ENCODE results near the gene ANKRD16.

The ANKRD16 gene

DNA sequence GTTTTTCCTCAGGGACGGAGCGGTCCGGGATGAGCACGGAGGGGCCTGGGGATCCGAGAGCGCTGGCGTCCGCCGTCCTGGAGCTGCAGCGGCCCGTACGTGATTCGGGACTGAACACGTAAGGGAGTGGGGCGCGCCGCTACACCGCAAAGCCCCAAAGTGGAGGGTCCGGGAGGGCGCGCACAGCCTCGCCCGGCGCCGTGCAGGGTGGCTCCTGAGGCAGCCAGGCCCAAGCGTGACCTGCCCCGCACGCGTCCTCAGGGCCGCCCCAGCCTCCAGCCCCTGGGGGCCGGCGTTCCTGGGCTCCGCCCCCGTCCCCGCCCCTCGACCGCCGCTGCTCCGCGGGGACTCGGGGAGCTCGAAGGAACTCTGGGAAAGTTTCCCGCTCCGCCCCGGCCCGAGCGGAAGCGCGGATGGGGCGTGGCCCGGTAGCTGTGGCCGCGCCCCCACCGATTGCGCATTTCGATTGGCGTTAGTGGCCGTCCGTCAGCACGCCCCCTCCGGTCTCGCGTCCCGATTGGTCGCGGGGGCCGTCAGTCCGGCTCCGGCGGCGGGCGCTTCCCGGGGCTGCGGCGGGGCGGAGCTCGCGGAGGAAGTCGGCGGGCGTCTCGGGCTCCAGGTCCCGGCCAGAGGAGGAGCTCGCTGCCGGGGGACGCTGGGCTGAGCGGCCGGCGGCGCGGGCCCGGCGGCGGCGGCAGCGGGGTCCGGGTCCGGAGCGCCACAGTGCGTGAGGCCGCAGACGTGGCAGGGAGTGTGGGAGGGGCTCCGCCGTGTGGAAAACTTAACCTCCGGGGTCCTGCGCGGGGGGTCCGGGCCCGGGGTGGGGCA lies at the start of gene ANKRD16, which contains the start of gene FBH1:
Gene ANKRD16 (minus strand): TSS at position 270 of the 828 bp plus-strand sequence. CDS start 539 bp downstream, outside the sequence.
Gene FBH1 (plus strand): TSS at position 620 of the 828 bp plus-strand sequence. CDS start 103 bp downstream, at position 723.
- Histone ChIP-seq H3K9ac (ENCODE audit: low read length) (peak within 1 kb of the TSS; percentile 83), H3K4me2 (ENCODE audit: low read length) (peak within 1 kb of the TSS; percentile 98), H3K4me1 (ENCODE audit: low read length) (peaks cover 11% of the 10 kb centered on the region), H3K36me3 (replicated peaks; ENCODE audit: low read depth, low read length) (peaks cover 9% of the 10 kb centered on the region), H3K27ac (ENCODE audit: low read length) (peak within 1 kb of the TSS; percentile 26; the same call in 1 of the 2 replicates), H3K79me2 (ENCODE audit: low read length) (peaks cover 46% of the 10 kb centered on the region), H3K9me3 (ENCODE audit: insufficient read depth, low read length) (no peaks in the 10 kb centered on the region), H4K20me1 (ENCODE audit: insufficient read depth, low read length) (peaks cover 4% of the 10 kb centered on the region; the same call in 1 of the 2 replicates), H3K27me3 (ENCODE audit: low read depth, low read length) (no peaks in the 10 kb centered on the region), H3K4me3 (ENCODE audit: low read length) (peak within 1 kb of the TSS; percentile 98), H2AFZ (ENCODE audit: low read depth, low read length) (peak within 1 kb of the TSS; percentile 31; the same call in 1 of the 2 replicates)
- no peak for TF ChIP-seq EZH2phosphoT487 (IDR thresholded peaks at IDR 0.05; ENCODE audit: low read depth)
- TF ChIP-seq, protein P1, sequence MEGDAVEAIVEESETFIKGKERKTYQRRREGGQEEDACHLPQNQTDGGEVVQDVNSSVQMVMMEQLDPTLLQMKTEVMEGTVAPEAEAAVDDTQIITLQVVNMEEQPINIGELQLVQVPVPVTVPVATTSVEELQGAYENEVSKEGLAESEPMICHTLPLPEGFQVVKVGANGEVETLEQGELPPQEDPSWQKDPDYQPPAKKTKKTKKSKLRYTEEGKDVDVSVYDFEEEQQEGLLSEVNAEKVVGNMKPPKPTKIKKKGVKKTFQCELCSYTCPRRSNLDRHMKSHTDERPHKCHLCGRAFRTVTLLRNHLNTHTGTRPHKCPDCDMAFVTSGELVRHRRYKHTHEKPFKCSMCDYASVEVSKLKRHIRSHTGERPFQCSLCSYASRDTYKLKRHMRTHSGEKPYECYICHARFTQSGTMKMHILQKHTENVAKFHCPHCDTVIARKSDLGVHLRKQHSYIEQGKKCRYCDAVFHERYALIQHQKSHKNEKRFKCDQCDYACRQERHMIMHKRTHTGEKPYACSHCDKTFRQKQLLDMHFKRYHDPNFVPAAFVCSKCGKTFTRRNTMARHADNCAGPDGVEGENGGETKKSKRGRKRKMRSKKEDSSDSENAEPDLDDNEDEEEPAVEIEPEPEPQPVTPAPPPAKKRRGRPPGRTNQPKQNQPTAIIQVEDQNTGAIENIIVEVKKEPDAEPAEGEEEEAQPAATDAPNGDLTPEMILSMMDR (IDR thresholded peaks at IDR 0.05; ENCODE audit: low read depth, low read length): no peak

DNA sequence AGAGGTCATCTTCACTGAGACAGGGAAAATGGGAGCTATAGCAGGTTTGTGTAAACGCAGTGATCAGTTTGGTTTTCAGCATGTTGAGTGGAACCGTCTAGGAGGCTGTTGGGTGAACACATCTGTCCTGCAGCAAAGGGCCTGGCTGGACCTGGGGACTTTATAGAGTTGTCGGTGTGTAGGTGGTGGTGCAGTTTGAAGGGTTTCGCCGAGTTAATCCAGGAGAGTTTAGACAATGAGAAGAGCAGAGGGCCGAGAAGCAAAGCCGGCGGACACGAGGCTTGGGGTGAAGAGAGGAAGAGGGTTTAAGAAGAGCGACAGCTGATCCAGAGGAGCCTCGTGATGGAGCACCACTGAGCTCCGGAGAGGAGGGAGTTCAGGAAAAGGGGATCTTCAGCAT lies 48.6 kb upstream of the ANKRD16 start:
- Histone ChIP-seq H4K20me1 (ENCODE audit: insufficient read depth, low read length) (no peaks in the 10 kb centered on the region), H3K9me3 (ENCODE audit: insufficient read depth, low read length) (no peaks in the 10 kb centered on the region), H3K36me3 (replicated peaks; ENCODE audit: low read depth, low read length) (no peaks in the 10 kb centered on the region), H2AFZ (ENCODE audit: low read depth, low read length) (no peak overlapping the region), H3K4me2 (ENCODE audit: low read length) (no peak overlapping the region), H3K27ac (ENCODE audit: low read length) (no peak overlapping the region), H3K9ac (ENCODE audit: low read length) (no peak overlapping the region), H3K79me2 (ENCODE audit: low read length) (no peaks in the 10 kb centered on the region), H3K27me3 (ENCODE audit: low read depth, low read length) (no peaks in the 10 kb centered on the region), H3K4me1 (ENCODE audit: low read length) (peaks cover 4% of the 10 kb centered on the region), H3K4me3 (ENCODE audit: low read length) (no peak overlapping the region)
- TF ChIP-seq, protein P1 (IDR thresholded peaks at IDR 0.05; ENCODE audit: low read depth, low read length): no peak
- no peak for TF ChIP-seq EZH2phosphoT487 (IDR thresholded peaks at IDR 0.05; ENCODE audit: low read depth)

DNA sequence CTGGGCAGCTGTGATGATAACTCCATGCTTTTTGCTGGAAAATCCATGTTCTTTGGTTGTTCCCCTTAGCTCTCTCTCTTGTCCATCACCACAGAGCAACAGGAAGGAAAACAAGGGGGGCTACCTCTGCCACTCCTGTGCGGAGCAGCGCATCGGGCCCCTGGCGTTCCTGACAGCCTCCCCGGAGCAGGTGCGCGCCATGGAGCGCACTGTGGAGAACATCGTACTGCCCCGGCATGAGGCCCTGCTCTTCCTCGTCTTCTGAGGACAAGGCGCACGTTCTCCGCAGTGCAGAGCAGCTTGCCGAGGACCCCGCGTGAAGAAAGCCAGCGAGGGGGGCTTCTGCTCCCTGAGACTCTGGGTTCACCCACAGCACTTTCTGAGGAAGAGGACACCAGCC lies 47.3 kb upstream of the ANKRD16 start:
- Histone ChIP-seq H3K79me2 (ENCODE audit: low read length) (no peaks in the 10 kb centered on the region), H3K4me2 (ENCODE audit: low read length) (no peak overlapping the region), H4K20me1 (ENCODE audit: insufficient read depth, low read length) (no peaks in the 10 kb centered on the region), H3K27ac (ENCODE audit: low read length) (no peak overlapping the region), H3K9ac (ENCODE audit: low read length) (no peak overlapping the region), H3K9me3 (ENCODE audit: insufficient read depth, low read length) (no peaks in the 10 kb centered on the region), H3K4me3 (ENCODE audit: low read length) (no peak overlapping the region), H3K4me1 (ENCODE audit: low read length) (peaks cover 4% of the 10 kb centered on the region), H2AFZ (ENCODE audit: low read depth, low read length) (no peak overlapping the region), H3K27me3 (ENCODE audit: low read depth, low read length) (no peaks in the 10 kb centered on the region), H3K36me3 (replicated peaks; ENCODE audit: low read depth, low read length) (no peaks in the 10 kb centered on the region)
- TF ChIP-seq, protein P1 (IDR thresholded peaks at IDR 0.05; ENCODE audit: low read depth, low read length): no peak
- TF ChIP-seq EZH2phosphoT487 (IDR thresholded peaks at IDR 0.05; ENCODE audit: low read depth): no peak

DNA sequence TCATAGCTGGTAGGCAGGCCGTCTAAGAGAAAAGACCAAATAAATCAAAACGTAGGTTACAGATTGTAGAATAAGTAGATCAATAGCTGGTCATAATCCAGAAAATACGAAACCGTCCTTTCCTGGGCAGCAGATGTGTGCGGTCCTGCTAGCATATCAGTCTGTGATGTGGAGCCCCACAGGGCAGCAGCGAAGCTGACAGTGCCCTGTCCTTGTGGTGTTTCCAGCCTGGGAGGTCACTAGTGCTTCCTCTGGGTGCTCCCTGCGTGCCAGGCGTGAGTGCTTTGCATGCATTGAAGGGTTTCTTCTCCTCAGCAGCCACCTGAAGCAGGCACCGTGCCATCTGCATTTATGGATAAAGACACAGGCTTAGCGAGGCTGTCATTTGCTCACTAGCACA lies 45.9 kb upstream of the ANKRD16 start:
- Histone ChIP-seq H3K9ac (ENCODE audit: low read length) (no peak overlapping the region), H3K4me2 (ENCODE audit: low read length) (no peak overlapping the region), H3K9me3 (ENCODE audit: insufficient read depth, low read length) (no peaks in the 10 kb centered on the region), H3K4me3 (ENCODE audit: low read length) (no peak overlapping the region), H2AFZ (ENCODE audit: low read depth, low read length) (no peak overlapping the region), H4K20me1 (ENCODE audit: insufficient read depth, low read length) (no peaks in the 10 kb centered on the region), H3K27me3 (ENCODE audit: low read depth, low read length) (no peaks in the 10 kb centered on the region), H3K4me1 (ENCODE audit: low read length) (peaks cover 4% of the 10 kb centered on the region), H3K27ac (ENCODE audit: low read length) (no peak overlapping the region), H3K36me3 (replicated peaks; ENCODE audit: low read depth, low read length) (no peaks in the 10 kb centered on the region), H3K79me2 (ENCODE audit: low read length) (no peaks in the 10 kb centered on the region)
- no peak for TF ChIP-seq EZH2phosphoT487 (IDR thresholded peaks at IDR 0.05; ENCODE audit: low read depth)
- TF ChIP-seq, protein P1 (IDR thresholded peaks at IDR 0.05; ENCODE audit: low read depth, low read length): no peak

Data from OCI-LY3 (cell line).